ENCODE results near the gene NADK2. TPM values are rescaled to one million over a fixed set of nuclear protein-coding genes. Genes with fewer than 3 reads are reported as not detected.

Gene NADK2
- total RNA-seq, 4 donors from 2014 or later, result 22.5 to 34.8 (median 26.3) TPM

DNA sequence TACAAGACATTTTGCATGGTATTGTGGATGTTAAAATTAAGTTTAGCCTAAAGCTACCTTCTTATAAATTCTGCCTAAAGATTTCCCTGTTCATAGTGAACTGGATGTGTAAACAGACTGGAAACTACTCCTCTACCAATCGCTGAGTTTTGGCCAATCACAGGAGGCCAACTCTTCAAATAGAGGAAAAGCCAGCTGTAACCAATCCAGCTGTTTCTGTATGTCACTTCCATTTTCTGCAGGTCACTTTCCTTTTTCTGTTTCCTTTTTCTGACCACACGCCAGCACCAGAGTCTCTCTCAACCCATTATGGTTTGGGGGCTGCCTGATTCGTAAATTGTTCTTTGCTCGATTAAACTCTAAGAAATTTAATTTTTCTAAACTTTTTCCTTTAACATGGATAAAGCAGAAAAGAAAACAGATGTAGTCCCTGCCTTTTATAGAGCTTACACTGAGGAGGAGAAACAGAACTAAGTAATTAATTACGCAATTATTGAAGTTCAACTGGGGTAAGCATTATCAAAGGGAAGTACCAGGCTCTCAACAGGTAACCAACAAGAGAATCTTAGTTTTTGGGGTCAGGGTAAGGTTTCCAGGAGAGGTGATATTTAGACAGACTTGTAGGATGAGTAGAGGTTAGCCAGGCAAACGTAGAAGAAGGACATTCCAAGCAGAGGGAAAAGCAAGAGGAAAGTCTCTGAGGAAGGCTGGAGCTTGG is 32.2 kb upstream of the NADK2 start:
- TF ChIP-seq, protein P1, sequence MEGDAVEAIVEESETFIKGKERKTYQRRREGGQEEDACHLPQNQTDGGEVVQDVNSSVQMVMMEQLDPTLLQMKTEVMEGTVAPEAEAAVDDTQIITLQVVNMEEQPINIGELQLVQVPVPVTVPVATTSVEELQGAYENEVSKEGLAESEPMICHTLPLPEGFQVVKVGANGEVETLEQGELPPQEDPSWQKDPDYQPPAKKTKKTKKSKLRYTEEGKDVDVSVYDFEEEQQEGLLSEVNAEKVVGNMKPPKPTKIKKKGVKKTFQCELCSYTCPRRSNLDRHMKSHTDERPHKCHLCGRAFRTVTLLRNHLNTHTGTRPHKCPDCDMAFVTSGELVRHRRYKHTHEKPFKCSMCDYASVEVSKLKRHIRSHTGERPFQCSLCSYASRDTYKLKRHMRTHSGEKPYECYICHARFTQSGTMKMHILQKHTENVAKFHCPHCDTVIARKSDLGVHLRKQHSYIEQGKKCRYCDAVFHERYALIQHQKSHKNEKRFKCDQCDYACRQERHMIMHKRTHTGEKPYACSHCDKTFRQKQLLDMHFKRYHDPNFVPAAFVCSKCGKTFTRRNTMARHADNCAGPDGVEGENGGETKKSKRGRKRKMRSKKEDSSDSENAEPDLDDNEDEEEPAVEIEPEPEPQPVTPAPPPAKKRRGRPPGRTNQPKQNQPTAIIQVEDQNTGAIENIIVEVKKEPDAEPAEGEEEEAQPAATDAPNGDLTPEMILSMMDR (IDR thresholded peaks at IDR 0.05; ENCODE audit: low read depth), result no peak

DNA sequence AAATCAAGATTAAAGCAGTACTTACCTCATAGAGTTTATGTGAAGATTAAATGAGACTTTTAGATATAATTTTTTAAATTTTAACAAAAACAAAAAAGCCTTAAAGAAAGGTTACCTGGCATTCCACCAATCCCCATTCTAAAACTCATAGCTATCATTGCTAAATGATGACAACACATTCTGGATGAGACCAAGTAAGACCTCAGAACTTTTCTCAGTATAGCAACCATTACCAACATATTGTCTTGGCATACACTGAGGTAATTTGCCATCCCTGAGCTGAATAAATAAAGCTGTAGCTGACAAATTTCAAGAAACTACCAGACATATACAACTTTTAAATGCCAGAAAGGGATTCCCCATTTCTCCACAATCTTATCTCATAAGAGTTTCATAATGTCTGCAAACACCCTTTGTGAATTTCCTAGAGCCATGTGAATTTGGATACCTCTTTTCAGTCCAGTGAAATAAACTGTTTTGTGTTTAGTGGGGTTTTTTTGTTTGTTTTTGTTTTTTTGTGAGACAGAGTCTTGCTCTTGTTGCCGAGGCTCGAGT is 30.5 kb upstream of the NADK2 start:
- TF ChIP-seq, protein P1 (IDR thresholded peaks at IDR 0.05; ENCODE audit: low read depth), result no peak

DNA sequence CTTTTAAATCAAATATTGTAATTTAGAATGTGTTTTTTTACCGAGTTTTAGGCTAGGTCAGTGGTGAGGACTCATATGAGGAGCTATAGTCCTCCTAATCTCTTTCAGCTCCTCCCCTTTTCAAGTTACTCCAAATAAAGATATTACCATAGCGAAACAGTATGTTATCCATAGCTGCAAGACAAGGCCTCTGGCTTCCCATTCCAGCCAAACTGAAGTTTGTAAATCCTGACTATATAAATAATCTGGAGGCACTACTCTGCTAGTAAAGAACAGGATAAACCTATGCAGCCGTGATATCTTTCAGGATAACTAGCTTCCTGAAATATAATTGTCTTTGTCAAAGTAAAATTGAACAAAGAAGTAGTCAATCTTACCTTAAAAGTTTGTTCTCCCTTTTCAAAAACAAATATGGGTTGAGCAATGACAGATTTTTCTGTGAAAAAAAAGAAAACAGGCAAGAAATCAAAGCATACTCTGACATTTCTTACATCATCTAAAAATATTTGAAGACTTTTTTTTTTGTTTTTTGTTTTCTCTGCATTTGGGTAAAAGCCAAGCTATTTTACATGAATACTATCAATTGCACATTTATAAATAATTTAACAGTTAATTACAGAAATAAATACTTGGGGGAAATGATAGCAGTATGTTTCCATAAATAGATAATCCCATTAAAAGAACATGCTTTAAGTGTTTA is 29.3 kb upstream of the NADK2 start:
- TF ChIP-seq, protein P1 (IDR thresholded peaks at IDR 0.05; ENCODE audit: low read depth), result no peak

DNA sequence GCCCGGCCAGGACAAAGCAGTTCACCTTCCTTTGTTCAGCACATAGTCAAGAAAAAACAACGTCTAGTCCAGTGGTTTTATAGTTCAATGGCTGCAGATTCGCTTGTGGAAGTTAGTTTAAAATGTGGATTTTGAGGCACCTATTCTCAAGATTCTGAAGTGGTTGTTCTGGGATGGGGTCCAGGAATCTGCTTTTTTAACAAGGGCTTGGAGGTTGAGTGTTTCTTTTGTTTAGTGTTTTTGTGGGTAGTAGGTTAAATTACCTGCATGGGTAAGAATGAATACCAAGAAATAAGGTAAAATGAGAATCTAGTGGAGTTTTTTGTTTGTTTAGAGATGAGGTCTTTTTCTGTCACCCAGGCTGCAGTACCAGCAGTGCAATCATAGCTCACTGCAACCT is 28.4 kb upstream of the NADK2 start:
- TF ChIP-seq, protein P1 (IDR thresholded peaks at IDR 0.05; ENCODE audit: low read depth), result no peak

DNA sequence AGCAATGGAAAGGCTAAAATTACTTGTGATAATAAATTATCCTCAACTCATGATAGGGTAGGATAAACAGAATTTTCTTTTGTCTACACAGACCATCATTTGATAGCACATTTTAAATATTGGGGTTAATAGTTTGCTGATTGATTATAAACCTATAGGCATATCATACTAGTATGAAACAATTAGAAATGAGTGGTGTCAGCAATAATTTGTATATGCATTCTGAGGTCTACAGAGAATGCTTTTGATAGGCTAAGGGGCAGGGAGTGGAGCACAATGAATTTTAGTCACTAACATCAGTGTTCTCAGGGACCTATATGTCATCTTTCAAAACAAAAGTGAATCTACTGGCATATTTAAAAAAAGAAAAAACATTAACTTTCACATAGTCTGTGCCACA is 27.8 kb upstream of the NADK2 start:
- TF ChIP-seq, protein P1 (IDR thresholded peaks at IDR 0.05; ENCODE audit: low read depth), result no peak

DNA sequence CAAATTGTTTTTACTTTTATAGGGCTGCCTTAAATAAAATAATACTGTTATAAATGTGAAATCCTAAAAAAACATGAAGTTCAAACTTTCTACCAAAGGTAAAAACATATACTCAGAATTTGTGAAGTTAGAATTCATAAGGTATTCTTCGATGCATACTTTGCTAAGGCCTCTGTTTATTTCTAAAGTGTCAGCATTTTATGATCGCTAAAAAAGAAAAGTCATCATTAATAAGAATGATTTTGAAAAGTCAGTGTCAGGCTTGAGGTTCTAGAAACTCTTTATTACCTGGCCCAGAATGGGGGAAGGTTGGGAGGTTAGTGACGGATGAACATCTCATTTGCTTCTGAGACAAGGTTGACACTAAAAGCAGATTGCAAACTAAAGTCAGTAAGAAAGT is 26.2 kb upstream of the NADK2 start:
- TF ChIP-seq, protein P1 (IDR thresholded peaks at IDR 0.05; ENCODE audit: low read depth), result no peak

DNA sequence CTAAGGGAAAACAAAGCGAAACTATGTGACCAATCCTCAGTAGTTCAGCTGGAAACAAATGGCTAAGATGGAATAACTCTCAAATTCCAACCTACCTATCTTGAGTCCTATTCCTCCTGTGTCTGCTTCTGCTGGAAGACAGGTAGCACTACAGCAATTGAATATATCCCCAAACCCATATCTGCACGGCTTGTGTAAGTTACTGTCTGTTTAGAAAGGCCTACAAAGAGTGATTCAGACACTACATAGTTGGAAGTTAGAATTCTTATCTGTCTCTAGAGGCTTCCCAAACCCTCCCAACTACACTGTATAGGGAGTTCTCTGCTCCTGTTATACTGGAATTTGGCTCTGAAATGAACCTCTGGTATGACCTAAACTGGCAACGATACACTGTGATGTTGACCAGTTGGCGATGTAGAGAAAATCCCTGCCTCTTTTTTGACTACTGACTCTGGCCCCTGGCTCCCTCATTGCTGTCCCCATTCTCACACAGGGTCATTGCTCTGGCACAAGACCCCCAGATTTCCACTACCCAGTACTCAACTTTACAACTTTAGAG is 22.6 kb upstream of the NADK2 start:
- TF ChIP-seq, protein P1 (IDR thresholded peaks at IDR 0.05; ENCODE audit: low read depth), result no peak

Measured in subcutaneous adipose tissue (tissue), 4 donors.